22Rv1 (cell line): ENCODE measurements around the gene MAGEB2.

Experiments used
- H3K27ac ChIP-seq: fragments of 450-650 bp; 2 replicates; pipeline ENCODE4 v1.5.1; 2017
- CTCF ChIP-seq: fragments of 450-650 bp; IDR thresholded peaks from 2 replicates; pipeline ENCODE4 v1.5.1; 2017; ENCODE audit warnings: mild to moderate bottlenecking
- ZFX ChIP-seq: fragments of 450-650 bp; IDR thresholded peaks from 2 replicates; pipeline ENCODE4 v1.6.1; 2017; ENCODE audit warnings: antibody characterized with exemption, borderline replicate concordance

The MAGEB2 gene

GRCh38 chrX:30241724-30242415 is 26.5 kb downstream of the MAGEB2 start, which contains the start of gene MAGEB4:
MAGEB4 (plus strand) TSS chrX:30242000; CDS start chrX:30242136, 136 bp downstream.
- TF ChIP-seq CTCF (no peak), ZFX (no peak)
- H3K27ac ChIP-seq, result no peak within 1 kb of the TSS

- no peak for TF ChIP-seq CTCF
- TF ChIP-seq ZFX, result no peak
- no peak within 1 kb of the TSS for H3K27ac ChIP-seq
These were observed 31.6 kb downstream of the MAGEB2 start, which contains the start of gene MAGEB1 for GRCh38 chrX:30246769-30247489. MAGEB1 (plus strand) TSS chrX:30247146; CDS start chrX:30250494, 3,348 bp downstream.

- TF ChIP-seq ZFX (no peak), CTCF (no peak)
These were observed 33.5 kb downstream of the MAGEB2 start for GRCh38 chrX:30248854-30249253.

GRCh38 chrX:30253257-30253656 is 37.9 kb downstream of the MAGEB2 start:
- TF ChIP-seq CTCF (no peak), ZFX (no peak)
- H3K27ac ChIP-seq, result no peak overlapping the region

More at GRCh38 chrX:30248854-30249253, 33.5 kb downstream of the MAGEB2 start:
- H3K27ac ChIP-seq, result no peak overlapping the region

GRCh38 chrX:30259927-30260326 is 44.6 kb downstream of the MAGEB2 start:
- TF ChIP-seq ZFX (no peak), CTCF (no peak)
- no peak overlapping the region for H3K27ac ChIP-seq

- TF ChIP-seq ZFX (no peak), CTCF (no peak)
- H3K27ac ChIP-seq, result no peak overlapping the region
These were observed 45.6 kb downstream of the MAGEB2 start for GRCh38 chrX:30261012-30261411.

GRCh38 chrX:30262763-30263162 is 47.4 kb downstream of the MAGEB2 start:
- no peak overlapping the region for H3K27ac ChIP-seq
- TF ChIP-seq CTCF (no peak), ZFX (no peak)
